Retinal pigment epithelial cell (primary cell): Measurements from ENCODE around the gene AGAP1.

Experiments
- DNase-seq: peaks from one replicate; pipeline ENCODE4 v3.0.0-alpha.2; 2010; ENCODE audit warnings: low read depth
- H3K4me3 ChIP-seq: 2 replicates; pipeline ENCODE4 v1.5.1; 2011; ENCODE audit warnings: mild to moderate bottlenecking, low read length, control low read depth, moderate library complexity
- TF ChIP-seq, protein P1 (sequence below): conservative IDR thresholded peaks from 2 replicates; pipeline ENCODE4 v1.5.1; 2011; ENCODE audit warnings: low read depth, low read length, control low read depth, inconsistent platforms

Gene AGAP1

DNA sequence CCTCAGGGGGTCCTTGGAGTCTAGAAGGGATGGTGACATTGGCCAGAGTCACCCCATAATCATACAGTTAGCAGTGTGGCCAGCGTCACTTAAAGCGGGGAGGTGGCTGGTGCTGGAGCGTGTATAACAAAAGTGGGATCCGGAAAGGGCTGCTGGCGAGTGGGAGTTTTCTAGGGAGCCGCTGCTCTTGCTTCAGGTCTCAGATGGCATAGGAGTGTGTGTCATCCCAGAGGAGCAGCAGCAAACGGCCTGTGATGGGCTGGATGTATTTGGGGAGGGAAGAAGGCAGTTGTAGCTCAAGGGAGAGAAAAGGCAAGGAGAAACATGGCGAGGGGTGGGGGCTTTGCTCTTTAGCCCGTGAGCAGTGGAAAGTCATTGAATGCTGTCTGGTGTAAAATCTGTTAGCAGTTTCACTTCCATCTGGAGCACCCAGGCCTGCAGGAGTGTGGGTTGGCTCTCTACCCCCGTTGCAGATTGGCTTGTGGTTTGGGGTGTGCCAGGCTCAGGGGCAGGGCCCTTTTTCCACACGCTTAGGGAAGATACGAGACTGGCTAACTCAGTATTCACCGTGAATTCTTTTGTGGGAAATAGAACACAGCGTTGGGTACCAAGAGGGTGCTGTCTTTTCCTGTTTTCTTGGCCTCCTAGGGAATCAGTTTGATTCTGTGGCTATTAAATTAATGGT, 120.5 kb downstream of the AGAP1 start:
- no peak overlapping the region for H3K4me3 ChIP-seq
- TF ChIP-seq, protein P1, sequence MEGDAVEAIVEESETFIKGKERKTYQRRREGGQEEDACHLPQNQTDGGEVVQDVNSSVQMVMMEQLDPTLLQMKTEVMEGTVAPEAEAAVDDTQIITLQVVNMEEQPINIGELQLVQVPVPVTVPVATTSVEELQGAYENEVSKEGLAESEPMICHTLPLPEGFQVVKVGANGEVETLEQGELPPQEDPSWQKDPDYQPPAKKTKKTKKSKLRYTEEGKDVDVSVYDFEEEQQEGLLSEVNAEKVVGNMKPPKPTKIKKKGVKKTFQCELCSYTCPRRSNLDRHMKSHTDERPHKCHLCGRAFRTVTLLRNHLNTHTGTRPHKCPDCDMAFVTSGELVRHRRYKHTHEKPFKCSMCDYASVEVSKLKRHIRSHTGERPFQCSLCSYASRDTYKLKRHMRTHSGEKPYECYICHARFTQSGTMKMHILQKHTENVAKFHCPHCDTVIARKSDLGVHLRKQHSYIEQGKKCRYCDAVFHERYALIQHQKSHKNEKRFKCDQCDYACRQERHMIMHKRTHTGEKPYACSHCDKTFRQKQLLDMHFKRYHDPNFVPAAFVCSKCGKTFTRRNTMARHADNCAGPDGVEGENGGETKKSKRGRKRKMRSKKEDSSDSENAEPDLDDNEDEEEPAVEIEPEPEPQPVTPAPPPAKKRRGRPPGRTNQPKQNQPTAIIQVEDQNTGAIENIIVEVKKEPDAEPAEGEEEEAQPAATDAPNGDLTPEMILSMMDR = no peak
- no peak for DNase-seq

DNA sequence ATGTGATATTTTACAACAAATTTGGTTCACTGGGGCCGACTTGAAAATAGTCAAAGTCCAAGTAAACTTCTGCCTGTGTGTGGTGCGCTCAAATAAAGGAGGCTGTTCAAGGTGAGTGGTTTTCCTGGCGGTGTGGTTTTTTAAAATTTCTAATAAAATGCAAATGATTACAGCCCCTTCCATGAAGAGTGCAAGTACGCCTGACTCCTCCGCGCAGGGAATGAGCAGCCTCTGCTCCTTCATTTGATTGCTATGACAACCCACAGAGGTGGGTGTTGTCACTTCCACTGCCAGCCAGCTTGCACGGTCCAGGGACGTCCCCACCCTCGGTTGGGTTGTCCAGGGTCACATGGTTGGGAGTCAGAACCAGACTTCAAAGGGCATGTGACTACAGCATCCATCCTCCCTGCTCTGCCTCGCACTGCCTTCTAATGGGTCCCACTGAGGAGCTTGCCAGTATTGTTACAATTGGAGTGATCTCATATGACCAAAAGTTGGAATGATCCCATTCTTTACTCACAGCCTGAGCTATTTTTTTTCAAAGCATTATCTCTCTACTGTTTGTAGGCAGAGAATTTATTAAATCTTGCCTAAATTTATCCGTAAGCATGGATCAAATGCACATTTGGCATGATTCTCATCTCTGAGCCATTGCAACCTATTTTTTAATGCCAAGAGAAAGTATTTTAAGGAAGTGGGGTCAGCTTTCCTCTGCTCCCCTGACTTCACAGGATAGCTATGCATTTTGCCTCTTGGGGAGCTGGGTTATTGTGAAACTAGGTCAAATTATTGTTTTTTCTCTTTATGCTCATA, 121.3 kb downstream of the AGAP1 start:
- H3K4me3 ChIP-seq = no peak overlapping the region
- TF ChIP-seq, protein P1 = no peak
- no peak for DNase-seq

DNA sequence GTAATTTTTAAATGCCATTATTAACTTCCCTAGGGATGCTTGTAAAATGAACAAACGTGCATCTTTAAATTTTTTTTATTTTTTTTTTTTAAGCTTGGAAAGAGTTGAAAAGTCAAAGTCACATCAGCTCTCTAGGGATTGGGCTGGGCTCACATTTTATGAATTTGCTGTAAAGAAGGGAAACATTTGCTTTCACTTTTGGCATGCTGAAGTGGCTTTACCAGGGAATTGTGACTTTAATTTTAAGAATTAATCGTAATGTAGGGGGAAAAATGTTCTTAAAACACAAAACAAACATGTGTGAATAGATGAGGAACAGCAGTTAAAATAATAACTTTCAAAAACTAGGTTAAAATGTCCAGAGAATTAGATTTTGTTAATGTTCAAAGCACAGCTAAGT, 123.0 kb downstream of the AGAP1 start:
- TF ChIP-seq, protein P1 = no peak
- DNase-seq = no peak
- no peak overlapping the region for H3K4me3 ChIP-seq

DNA sequence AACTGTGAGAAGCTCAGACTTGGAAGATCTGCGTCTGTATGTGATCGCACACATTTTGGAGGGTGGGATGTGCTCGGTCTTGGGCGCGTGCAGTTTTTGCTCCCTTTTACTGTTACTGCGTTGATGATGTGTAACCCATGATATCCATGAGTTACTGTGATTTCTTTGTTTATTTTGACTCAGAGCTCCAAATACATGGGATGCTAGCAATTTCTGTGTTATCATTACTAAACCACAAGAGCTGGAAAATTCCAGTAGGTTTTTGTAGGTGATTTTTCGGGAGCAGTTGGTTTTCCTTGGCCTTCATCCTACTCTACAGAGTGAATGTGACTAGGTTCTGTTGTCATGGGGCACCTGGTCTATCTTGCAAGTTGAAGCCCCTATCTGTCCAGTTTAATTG, 124.2 kb downstream of the AGAP1 start:
- no peak for DNase-seq
- no peak overlapping the region for H3K4me3 ChIP-seq
- TF ChIP-seq, protein P1 = no peak

DNA sequence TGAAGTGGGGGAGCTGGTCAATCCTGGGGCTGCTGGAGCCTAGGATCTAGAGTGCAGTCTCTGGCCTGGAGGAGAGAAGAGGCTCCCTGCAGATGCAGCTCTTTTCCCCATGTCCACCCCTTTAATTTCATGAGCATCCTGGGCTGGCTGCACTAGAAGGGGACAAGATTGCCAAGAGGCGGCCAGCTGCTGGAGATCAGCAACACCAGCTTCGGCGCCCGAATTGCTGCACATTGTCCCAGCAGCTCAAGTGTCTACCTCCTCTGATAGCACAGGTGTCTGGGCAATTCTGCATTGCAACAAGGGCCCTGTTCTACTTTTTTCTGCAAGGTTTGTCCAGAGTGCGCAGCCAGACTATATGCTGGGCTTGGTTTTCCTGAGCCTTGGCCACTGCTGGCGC, 125.7 kb downstream of the AGAP1 start:
- TF ChIP-seq, protein P1 = no peak
- no peak overlapping the region for H3K4me3 ChIP-seq
- no peak for DNase-seq

DNA sequence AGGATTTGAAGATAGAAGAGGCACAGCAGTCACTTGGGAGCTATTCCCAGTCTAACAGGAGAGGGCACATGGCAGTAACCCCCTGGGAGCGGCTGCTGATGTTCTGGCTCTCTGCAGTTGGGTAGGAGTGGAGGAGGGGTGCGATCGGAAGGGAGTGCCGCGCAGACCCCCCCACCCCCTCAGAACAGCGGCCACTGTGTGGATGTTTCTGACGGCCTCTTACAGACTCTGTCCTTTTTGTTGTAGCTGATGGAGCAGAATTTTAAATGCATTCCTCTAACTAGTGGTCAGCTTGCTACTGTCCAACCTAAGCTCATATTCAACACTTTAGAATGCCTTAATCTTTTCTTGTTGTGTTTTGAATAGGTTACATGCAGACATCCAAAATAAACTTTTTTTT, 127.9 kb downstream of the AGAP1 start:
- H3K4me3 ChIP-seq = no peak overlapping the region
- DNase-seq = no peak
- TF ChIP-seq, protein P1 = no peak

DNA sequence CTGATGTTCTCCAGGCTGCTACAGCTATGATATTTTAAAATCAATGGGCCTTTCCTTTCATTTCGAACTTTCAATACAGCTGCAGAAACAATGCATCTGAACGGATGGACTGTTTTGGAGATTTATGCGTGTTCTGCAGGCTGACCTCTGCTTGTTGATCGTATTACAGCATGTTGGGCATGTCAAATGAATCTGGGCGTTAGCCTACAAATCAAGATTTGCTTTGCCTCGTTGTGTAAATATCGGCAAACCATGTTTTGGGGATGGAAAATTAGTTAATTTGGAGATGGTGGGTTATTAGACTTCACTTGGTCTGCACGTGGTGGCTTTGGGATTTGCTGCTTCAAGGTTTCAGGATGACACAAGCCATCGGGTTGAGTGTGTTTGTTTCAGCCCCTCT, 129.3 kb downstream of the AGAP1 start:
- no peak for DNase-seq
- no peak overlapping the region for H3K4me3 ChIP-seq
- TF ChIP-seq, protein P1 = no peak
